ENCODE data around the gene SFSWAP.

The SFSWAP gene

GRCh38 chr12:131687346-131688125, 23.4 kb upstream of the SFSWAP start:
- H3K27me3 ChIP-seq (ENCODE audit: insufficient read depth, low read depth, severe bottlenecking): no peaks in the 10 kb centered on the region
- no peak overlapping the region for H3K27ac ChIP-seq
- no peaks in the 10 kb centered on the region for H3K9me3 ChIP-seq (ENCODE audit: severe bottlenecking)
- DNase-seq: no peak
- no peak overlapping the region for H3K4me3 ChIP-seq (ENCODE audit: low read depth, low read length)
- no peak for TF ChIP-seq CTCF (IDR thresholded peaks at IDR 0.05; ENCODE audit: low read depth, low read length)
- no peaks in the 10 kb centered on the region for H3K36me3 ChIP-seq

GRCh38 chr12:131688131-131688844, 22.6 kb upstream of the SFSWAP start:
- no peak for TF ChIP-seq CTCF (IDR thresholded peaks at IDR 0.05; ENCODE audit: low read depth, low read length)
- Histone ChIP-seq H3K9me3 (ENCODE audit: severe bottlenecking) (no peaks in the 10 kb centered on the region), H3K27ac (no peak overlapping the region), H3K27me3 (ENCODE audit: insufficient read depth, low read depth, severe bottlenecking) (no peaks in the 10 kb centered on the region), H3K4me3 (ENCODE audit: low read depth, low read length) (no peak overlapping the region), H3K36me3 (no peaks in the 10 kb centered on the region)
- no peak for DNase-seq

GRCh38 chr12:131688845-131689154, 22.1 kb upstream of the SFSWAP start:
- no peak for TF ChIP-seq CTCF (IDR thresholded peaks at IDR 0.05; ENCODE audit: low read depth, low read length)
- H3K36me3 ChIP-seq: no peaks in the 10 kb centered on the region
- no peak overlapping the region for H3K4me3 ChIP-seq (ENCODE audit: low read depth, low read length)
- H3K9me3 ChIP-seq (ENCODE audit: severe bottlenecking): no peaks in the 10 kb centered on the region
- no peak for DNase-seq
- H3K27ac ChIP-seq: no peak overlapping the region
- no peaks in the 10 kb centered on the region for H3K27me3 ChIP-seq (ENCODE audit: insufficient read depth, low read depth, severe bottlenecking)

- Histone ChIP-seq H3K4me3 (ENCODE audit: low read depth, low read length) (no peak overlapping the region), H3K36me3 (no peaks in the 10 kb centered on the region), H3K9me3 (ENCODE audit: severe bottlenecking) (no peaks in the 10 kb centered on the region), H3K27ac (no peak overlapping the region), H3K27me3 (ENCODE audit: insufficient read depth, low read depth, severe bottlenecking) (no peaks in the 10 kb centered on the region)
- DNase-seq: no peak
- no peak for TF ChIP-seq CTCF (IDR thresholded peaks at IDR 0.05; ENCODE audit: low read depth, low read length)
Measured at GRCh38 chr12:131690320-131690719, 20.6 kb upstream of the SFSWAP start.

- H3K9me3 ChIP-seq (ENCODE audit: severe bottlenecking): no peaks in the 10 kb centered on the region
- TF ChIP-seq CTCF (IDR thresholded peaks at IDR 0.05; ENCODE audit: low read depth, low read length): no peak
- no peaks in the 10 kb centered on the region for H3K27me3 ChIP-seq (ENCODE audit: insufficient read depth, low read depth, severe bottlenecking)
- no peak overlapping the region for H3K27ac ChIP-seq
- H3K4me3 ChIP-seq (ENCODE audit: low read depth, low read length): no peak overlapping the region
- no peaks in the 10 kb centered on the region for H3K36me3 ChIP-seq
- no peak for DNase-seq
Measured at GRCh38 chr12:131692431-131692830, 18.5 kb upstream of the SFSWAP start.
